Stimulated activated CD8-positive, alpha-beta memory T cell treated with anti-CD3 and anti-CD28 coated beads, Interleukin-4, amount 100 ng/mL, for 24 hours (primary cell): ENCODE results near the gene STOX2.

Experiments
- DNase-seq: peaks from one replicate; pipeline ENCODE4 v3.0.0-alpha.2; 2020; ENCODE audit warnings: low read depth

Gene STOX2

GRCh38 chr4:183986971-183987946 is 82.2 kb downstream of the STOX2 start:
- DNase-seq, result no peak

GRCh38 chr4:183987987-183988392 is 82.9 kb downstream of the STOX2 start:
- DNase-seq, result no peak

GRCh38 chr4:183988874-183989273 is 83.8 kb downstream of the STOX2 start:
- DNase-seq, result no peak

DNA sequence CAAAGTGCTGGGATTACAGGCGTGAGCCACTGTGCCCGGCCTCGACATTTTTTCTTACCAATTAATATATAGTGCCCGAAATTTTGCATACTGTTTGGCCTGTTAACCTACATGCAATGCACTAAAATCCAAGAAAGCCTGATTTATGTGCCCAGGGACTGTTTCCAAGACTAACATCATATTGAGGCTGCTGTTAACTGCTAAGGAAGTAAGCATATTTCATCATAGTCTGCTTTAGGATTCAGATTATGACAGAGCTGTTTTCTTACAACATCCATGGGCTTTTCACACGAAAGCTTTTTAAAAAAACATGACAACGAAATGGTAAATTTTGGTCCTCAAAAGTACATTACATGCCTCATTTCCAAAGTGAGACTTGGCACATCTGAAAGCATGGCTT is 84.4 kb downstream of the STOX2 start:
- DNase-seq, result no peak

- no peak for DNase-seq
Observed at GRCh38 chr4:183989931-183990330, 84.8 kb downstream of the STOX2 start.

DNA sequence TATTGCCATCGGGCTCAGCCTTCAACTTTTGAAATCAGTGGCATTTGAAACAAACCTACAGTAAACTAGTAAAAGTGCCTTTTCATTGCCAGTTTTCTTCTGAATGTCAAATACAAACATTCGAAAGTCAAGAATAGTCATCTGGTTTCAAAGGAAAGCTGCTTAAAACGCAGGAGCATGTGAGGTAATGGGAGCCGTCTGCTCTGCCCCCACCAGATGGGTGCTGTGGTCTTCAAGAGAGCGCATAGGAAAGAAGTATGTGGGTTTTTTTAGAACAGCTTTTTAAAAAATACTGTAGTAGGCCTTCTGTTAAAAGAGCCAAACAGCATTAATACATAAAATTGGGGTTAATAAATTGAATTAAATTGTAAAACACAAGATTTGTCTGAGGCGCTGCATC is 88.6 kb downstream of the STOX2 start:
- DNase-seq, result no peak

DNA sequence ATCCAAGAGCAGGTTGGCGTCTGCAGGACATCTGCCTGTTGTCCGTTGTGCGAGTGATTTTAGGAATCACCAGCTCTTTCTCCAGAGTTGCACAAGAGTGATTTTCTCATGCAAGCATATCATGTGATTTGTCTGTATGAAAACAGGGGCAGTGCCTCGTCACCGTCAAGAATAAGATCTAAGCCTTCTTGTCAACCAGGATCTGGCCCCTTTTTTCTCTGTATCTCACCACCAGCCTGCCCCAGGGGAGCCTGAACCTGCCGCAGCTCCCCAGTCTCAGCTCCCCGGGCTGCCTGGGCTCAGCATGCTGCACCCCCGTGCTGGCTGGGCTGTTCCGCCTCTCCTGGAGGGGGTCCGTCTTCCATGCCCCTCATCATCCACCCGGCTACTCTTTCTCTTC is 90.5 kb downstream of the STOX2 start:
- DNase-seq, result no peak

GRCh38 chr4:183996868-183997267 is 91.8 kb downstream of the STOX2 start:
- DNase-seq, result no peak

DNA sequence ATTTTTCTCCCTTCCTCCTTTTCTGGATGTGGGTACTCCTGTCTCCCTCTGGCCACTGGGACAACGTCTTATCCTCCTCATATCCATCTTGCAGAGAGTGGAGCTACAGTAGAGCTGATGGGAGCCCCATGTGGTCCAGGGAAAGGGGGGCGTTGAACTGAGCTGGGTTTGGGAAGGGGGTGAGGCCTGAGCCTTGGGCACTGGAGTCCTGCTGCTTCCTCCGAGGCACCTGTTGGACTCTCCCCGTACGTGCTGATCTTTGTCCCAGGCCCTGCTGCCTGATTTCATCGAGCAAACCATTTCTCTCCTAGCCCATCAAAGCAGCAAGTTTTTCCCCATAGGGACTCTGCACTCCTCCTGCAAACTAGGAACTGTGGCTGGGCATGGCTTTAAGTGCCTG is 94.3 kb downstream of the STOX2 start:
- DNase-seq, result no peak

GRCh38 chr4:184000457-184001396 is 95.6 kb downstream of the STOX2 start:
- no peak for DNase-seq

- DNase-seq, result no peak
Observed at GRCh38 chr4:184003433-184003832, 98.3 kb downstream of the STOX2 start.

GRCh38 chr4:184007891-184008290 is 102.8 kb downstream of the STOX2 start:
- no peak for DNase-seq

- DNase-seq, result no peak
Observed at GRCh38 chr4:184010696-184011095, 105.6 kb downstream of the STOX2 start.

DNA sequence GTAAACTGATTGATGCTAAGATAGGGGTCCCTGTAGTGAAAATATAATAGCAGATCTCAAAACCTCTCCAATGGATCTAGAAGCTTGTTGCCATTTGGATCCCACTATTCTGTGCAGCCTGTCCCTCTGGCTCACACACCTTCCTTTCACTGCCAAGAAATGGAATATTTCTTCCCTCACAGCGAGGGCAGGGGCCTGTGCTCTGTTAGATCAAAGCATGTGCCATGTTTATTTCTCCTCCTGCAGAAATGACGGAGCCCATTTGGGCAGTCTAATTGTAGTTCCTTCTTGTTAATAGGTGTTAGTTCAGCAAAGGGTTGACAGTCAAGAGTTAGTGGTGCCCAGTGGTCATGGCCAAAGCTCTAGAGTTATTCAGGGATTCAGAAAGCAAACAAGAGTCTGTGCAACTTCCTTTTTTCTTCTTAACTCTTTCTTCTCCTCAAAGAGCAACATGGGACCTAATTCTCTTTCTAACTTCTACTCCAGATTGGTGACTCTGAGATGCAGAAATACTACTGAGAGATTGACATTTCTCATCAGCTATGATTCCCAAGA is 106.8 kb downstream of the STOX2 start:
- DNase-seq, result no peak

GRCh38 chr4:184012937-184013336 is 107.8 kb downstream of the STOX2 start:
- no peak for DNase-seq

- no peak for DNase-seq
Observed at GRCh38 chr4:184014301-184014700, 109.2 kb downstream of the STOX2 start.

- no peak for DNase-seq
Observed at GRCh38 chr4:184016759-184017668, 111.9 kb downstream of the STOX2 start.

DNA sequence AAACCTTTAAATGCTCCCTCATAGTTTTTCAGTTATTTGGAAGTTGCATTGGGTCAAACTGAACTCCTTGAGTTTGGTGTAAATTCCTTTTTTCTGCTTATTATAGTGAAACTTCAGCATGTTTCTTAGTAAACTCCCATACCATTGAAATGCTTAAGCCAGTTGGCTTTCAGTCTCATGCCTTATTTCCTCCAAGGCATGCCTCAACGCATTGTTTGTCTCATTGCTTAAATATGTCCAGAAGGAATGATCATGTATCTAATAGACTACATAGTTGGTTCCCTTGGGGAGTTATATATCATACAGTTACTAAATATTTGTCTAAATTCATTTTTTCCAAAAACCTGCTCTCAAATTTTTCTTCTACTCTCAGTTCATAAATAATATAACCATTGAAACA is 114.0 kb downstream of the STOX2 start:
- no peak for DNase-seq

DNA sequence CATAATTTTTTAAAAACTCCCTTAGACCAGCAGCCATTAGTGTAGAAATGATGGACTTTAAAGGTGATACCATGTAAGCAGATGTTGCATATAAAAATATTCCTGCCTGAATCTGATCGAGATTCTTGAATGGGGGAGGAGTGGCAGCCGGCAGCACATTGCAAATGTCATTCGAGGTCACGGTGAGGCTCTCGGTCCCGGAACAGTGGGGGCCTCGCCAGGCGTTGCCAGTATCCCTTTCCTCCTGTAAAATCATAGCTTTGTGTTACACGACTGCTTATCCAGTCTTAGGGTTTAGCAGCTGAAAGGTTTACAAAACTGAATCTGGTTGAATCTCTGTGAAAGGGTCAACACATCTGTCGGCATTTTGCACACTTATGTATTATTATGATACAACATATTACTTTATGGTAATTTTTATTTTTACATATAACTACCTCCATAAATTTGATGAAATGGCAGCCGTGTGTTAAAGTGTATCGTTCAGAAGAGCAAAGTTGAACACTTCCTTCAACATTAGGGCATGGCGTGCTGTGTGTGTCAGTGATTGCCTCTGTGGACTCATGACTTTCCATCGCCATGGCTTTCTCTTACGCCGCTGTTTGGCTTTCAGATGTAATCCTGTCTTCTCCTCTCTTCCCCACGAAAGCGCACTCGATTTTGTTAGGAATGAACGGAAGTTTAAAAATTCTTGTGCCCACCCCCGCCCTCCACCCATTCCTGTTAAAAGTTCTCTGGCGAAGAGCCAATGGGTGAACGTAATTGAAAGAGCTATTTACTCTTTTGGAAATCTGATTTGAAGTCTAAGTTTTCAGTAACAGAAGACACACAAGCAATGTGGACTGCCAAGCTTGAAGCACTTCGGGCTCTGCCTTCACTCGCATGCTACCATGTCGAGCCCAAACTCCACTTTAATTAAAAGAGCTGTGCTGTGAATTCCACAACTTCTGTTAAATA is 114.8 kb downstream of the STOX2 start:
- DNase-seq, result no peak

GRCh38 chr4:184021389-184021788 is 116.3 kb downstream of the STOX2 start:
- DNase-seq, result no peak
